DND-41 (cell line): Measurements from ENCODE around the gene LRP10.

Source experiments
- ATAC-seq: fragments of 200-7000 bp; cut with Tn5 transposase; 3 replicates; pipeline ENCODE4 v1.9.1; 2021; ENCODE audit warnings: low read depth; ENCODE audit not compliant: insufficient read depth
- DNase-seq: peaks from one replicate; pipeline ENCODE4 v3.0.0-alpha.2; 2020
- H2AFZ ChIP-seq: 2 replicates; pipeline ENCODE4 v1.6.0; 2012; ENCODE audit warnings: low read depth, low read length
- H3K27ac ChIP-seq: 2 replicates; pipeline ENCODE4 v1.5.1; 2012; ENCODE audit warnings: low read length, inconsistent platforms
- H3K27me3 ChIP-seq: fragments of 200-600 bp; sonication (generic); 2 replicates; pipeline ENCODE4 v1.6.0; 2012; ENCODE audit warnings: low read length, mild to moderate bottlenecking, inconsistent platforms; ENCODE audit not compliant: insufficient read depth, poor library complexity
- H3K36me3 ChIP-seq: 2 replicates; pipeline ENCODE4 v1.5.1; 2012; ENCODE audit warnings: low read length, inconsistent platforms; ENCODE audit not compliant: insufficient read depth
- H3K4me1 ChIP-seq: 2 replicates; pipeline ENCODE4 v1.5.1; 2012; ENCODE audit warnings: mild to moderate bottlenecking, low read length; ENCODE audit not compliant: insufficient read depth
- H3K4me2 ChIP-seq: 2 replicates; pipeline ENCODE4 v1.6.0; 2012; ENCODE audit warnings: mild to moderate bottlenecking, moderate library complexity, low read length, inconsistent platforms; ENCODE audit not compliant: insufficient read depth
- H3K4me3 ChIP-seq, 2 experiments: fragments of 200-600 bp in 1 of 2; shearing (Covaris generic) in 1 of 2; 2 replicates each; pipeline ENCODE4 v1.5.1; 2012 to 2016; ENCODE audit warnings: inconsistent platforms in 2 of 2, low read length in 2 of 2, mild to moderate bottlenecking in 2 of 2, low read depth in 1 of 2, moderate library complexity in 1 of 2
- H3K79me2 ChIP-seq: 2 replicates; pipeline ENCODE4 v1.6.0; 2012; ENCODE audit warnings: low read length, inconsistent platforms; ENCODE audit not compliant: insufficient read depth
- H3K9ac ChIP-seq: 2 replicates; pipeline ENCODE4 v1.6.0; 2012; ENCODE audit warnings: low read depth, mild to moderate bottlenecking, inconsistent platforms, low read length, moderate library complexity
- H3K9me3 ChIP-seq: 2 replicates; pipeline ENCODE4 v1.5.1; 2012; ENCODE audit warnings: low read length, moderate library complexity, mild to moderate bottlenecking, inconsistent platforms; ENCODE audit not compliant: insufficient read depth, severe bottlenecking
- H4K20me1 ChIP-seq: 2 replicates; pipeline ENCODE4 v1.6.0; 2012; ENCODE audit warnings: low read length; ENCODE audit not compliant: insufficient read depth
- EZH2 ChIP-seq: IDR thresholded peaks from 3 replicates; pipeline ENCODE4 v1.6.1; 2012; ENCODE audit warnings: borderline replicate concordance, low read depth, mild to moderate bottlenecking, moderate library complexity, low read length, inconsistent platforms; ENCODE audit not compliant: severe bottlenecking
- TF ChIP-seq, protein P1 (sequence below): IDR thresholded peaks from 2 replicates; pipeline ENCODE4 v1.5.1; 2012; ENCODE audit warnings: borderline replicate concordance, low read length, moderate library complexity, mild to moderate bottlenecking; ENCODE audit not compliant: poor library complexity, severe bottlenecking; ENCODE audit errors: extremely low read depth

The LRP10 gene

DNA sequence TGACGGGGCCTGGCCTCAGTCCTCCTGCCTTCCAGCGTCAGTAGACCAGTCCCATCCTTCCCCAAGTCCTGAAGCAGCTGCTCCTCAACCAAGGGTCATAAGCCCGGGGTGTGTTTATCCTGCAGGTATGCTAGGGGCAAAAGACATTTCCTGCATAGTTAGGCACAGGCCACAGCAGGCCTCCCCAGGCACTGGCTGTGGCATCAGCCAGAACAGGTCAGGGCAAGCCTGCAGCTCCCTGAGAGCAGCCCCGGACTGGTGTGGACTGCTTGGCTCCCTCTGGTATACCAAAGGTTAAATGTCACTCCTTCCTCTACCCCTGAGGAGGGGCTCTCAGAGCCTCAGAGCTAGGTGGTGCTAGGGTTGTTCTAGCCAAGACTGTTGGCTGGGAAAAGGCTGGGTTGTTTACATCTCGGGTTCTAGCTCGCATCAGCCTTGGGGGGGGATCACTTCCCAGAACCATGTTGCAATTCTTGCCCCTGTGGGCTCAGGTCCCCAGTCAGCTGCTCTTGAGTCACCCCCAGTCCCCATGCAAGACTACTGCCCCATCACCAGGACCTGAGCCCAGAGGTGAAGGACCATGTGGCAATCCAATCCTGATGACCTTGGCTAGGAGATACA is 32.3 kb upstream of the LRP10 start:
- DNase-seq (no peak), ATAC-seq (peak; percentile 17; the same call in 2 of the 3 replicates)
- Histone ChIP-seq H3K4me2 (no peak overlapping the region), H3K79me2 (no peaks in the 10 kb centered on the region), H3K27me3 (peaks cover 10% of the 10 kb centered on the region), H3K4me1 (no peaks in the 10 kb centered on the region), H3K9me3 (no peaks in the 10 kb centered on the region), H3K36me3 (peaks cover 8% of the 10 kb centered on the region), H3K9ac (no peak overlapping the region), H3K27ac (no peak overlapping the region), H2AFZ (no peak overlapping the region), H3K4me3 (no peak overlapping the region), H4K20me1 (no peaks in the 10 kb centered on the region)
- no peak for TF ChIP-seq EZH2
- TF ChIP-seq, protein P1, sequence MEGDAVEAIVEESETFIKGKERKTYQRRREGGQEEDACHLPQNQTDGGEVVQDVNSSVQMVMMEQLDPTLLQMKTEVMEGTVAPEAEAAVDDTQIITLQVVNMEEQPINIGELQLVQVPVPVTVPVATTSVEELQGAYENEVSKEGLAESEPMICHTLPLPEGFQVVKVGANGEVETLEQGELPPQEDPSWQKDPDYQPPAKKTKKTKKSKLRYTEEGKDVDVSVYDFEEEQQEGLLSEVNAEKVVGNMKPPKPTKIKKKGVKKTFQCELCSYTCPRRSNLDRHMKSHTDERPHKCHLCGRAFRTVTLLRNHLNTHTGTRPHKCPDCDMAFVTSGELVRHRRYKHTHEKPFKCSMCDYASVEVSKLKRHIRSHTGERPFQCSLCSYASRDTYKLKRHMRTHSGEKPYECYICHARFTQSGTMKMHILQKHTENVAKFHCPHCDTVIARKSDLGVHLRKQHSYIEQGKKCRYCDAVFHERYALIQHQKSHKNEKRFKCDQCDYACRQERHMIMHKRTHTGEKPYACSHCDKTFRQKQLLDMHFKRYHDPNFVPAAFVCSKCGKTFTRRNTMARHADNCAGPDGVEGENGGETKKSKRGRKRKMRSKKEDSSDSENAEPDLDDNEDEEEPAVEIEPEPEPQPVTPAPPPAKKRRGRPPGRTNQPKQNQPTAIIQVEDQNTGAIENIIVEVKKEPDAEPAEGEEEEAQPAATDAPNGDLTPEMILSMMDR = no peak

DNA sequence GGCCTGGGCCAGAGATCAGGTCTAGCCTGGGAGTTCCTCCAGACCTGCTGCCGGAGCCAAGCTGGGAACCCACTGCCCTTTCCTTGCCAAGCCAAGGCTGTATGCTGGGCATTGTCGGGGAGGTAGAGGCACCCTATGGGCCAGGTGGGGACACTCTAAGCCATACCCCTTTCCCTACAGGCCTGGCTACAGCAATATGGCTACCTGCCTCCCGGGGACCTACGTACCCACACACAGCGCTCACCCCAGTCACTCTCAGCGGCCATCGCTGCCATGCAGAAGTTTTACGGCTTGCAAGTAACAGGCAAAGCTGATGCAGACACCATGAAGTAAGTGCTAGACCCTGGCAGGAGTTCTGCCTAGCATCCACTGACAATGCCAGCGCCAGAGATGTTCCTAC is 30.2 kb upstream of the LRP10 start:
- ATAC-seq (no peak), DNase-seq (no peak)
- no peak overlapping the region for H2AFZ ChIP-seq
- no peak overlapping the region for H3K27ac ChIP-seq
- H4K20me1 ChIP-seq = no peaks in the 10 kb centered on the region; the same call in 1 of the 2 replicates
- H3K4me2 ChIP-seq = no peak overlapping the region
- H3K4me3 ChIP-seq = no peak overlapping the region
- peaks cover 13% of the 10 kb centered on the region for H3K27me3 ChIP-seq
- H3K9ac ChIP-seq = no peak overlapping the region
- TF ChIP-seq, protein P1 = no peak
- TF ChIP-seq EZH2 = no peak
- no peaks in the 10 kb centered on the region for H3K9me3 ChIP-seq
- H3K4me1 ChIP-seq = no peaks in the 10 kb centered on the region
- H3K36me3 ChIP-seq = no peaks in the 10 kb centered on the region
- H3K79me2 ChIP-seq = no peaks in the 10 kb centered on the region

DNA sequence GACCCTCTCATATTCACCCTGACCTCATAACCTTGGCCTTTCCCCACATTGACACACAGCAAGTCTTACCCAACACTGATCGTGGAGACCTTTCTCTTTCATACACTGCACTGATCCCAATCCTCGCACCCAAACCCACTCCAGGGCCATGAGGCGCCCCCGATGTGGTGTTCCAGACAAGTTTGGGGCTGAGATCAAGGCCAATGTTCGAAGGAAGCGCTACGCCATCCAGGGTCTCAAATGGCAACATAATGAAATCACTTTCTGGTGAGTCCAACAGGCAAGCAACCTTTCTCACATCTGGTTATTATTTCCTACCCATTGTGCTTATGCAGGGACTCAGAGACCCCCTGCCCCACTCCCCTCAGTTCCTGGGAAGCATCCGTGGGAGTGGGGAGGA is 29.8 kb upstream of the LRP10 start:
- Histone ChIP-seq H3K9ac (no peak overlapping the region), H3K27ac (no peak overlapping the region), H3K27me3 (peaks cover 13% of the 10 kb centered on the region), H3K9me3 (no peaks in the 10 kb centered on the region), H3K79me2 (no peaks in the 10 kb centered on the region), H3K4me1 (no peaks in the 10 kb centered on the region), H3K4me2 (no peak overlapping the region), H2AFZ (no peak overlapping the region), H4K20me1 (no peaks in the 10 kb centered on the region; the same call in 1 of the 2 replicates), H3K4me3 (no peak overlapping the region), H3K36me3 (no peaks in the 10 kb centered on the region)
- TF ChIP-seq, protein P1 = no peak
- TF ChIP-seq EZH2 = no peak
- no peak for ATAC-seq
- DNase-seq = no peak
